HG02884 (cell line): ENCODE results near the gene C20orf173.
"Not testable (repeated sequence)": the region's sequence is repeated elsewhere in the genome, so short reads cannot be mapped to it uniquely, and the experiment has no call there.

ENCODE experiments used
- ATAC-seq: cut with Tn5 transposase; IDR thresholded peaks from one replicate; pipeline ENCODE4 v1.9.1; 2021; ENCODE audit warnings: mild to moderate bottlenecking, moderate library complexity; ENCODE audit not compliant: unreplicated experiment

The C20orf173 gene

DNA sequence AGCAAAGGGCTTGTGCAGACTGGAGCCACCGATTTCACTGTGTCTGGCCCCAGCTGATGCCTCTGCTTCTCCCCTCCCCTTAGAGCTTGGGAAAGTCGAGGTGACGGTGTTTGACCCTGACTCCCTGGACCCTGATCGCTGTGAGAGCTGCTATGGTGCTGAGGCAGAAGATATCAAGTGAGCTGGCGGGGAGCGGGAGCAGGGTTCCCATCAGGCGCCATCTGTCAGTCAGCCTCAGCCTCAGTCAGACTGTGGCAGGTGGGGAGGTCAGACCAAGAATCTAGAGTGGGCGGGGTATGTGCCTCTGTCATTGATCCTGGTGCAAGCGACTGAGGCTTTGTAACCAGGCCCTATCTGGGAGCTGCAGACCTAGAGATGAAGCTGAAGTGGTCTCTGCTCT, 17.9 kb upstream of the C20orf173 start:
- ATAC-seq, result no peak

- ATAC-seq, result no peak
Measured at GRCh38 chr20:35546127-35546526, 16.7 kb upstream of the C20orf173 start.

- not testable (repeated sequence) for ATAC-seq
Measured at GRCh38 chr20:35544941-35545340, 15.5 kb upstream of the C20orf173 start.

DNA sequence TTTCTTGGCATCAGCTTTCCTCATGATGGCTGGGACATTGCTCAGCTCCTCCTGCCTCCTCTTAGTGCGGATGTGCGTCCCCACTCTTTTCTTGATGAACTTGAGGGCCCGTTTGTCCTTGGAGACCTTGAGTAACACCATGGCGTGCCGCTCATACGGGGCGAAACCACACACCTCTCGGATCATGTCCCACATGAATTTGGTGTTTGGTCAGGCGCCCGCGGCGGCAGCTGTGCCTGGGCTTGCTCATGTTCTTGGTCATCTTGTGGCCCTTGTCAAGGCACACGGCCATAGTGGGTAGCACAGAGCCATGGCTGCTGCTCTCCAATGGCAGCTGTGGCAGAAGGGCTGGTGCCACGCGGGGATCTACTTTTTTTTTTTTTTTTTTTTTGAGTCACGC, 15.0 kb upstream of the C20orf173 start:
- ATAC-seq, result no peak

- no peak for ATAC-seq
Measured at GRCh38 chr20:35542990-35543389, 13.5 kb upstream of the C20orf173 start.

DNA sequence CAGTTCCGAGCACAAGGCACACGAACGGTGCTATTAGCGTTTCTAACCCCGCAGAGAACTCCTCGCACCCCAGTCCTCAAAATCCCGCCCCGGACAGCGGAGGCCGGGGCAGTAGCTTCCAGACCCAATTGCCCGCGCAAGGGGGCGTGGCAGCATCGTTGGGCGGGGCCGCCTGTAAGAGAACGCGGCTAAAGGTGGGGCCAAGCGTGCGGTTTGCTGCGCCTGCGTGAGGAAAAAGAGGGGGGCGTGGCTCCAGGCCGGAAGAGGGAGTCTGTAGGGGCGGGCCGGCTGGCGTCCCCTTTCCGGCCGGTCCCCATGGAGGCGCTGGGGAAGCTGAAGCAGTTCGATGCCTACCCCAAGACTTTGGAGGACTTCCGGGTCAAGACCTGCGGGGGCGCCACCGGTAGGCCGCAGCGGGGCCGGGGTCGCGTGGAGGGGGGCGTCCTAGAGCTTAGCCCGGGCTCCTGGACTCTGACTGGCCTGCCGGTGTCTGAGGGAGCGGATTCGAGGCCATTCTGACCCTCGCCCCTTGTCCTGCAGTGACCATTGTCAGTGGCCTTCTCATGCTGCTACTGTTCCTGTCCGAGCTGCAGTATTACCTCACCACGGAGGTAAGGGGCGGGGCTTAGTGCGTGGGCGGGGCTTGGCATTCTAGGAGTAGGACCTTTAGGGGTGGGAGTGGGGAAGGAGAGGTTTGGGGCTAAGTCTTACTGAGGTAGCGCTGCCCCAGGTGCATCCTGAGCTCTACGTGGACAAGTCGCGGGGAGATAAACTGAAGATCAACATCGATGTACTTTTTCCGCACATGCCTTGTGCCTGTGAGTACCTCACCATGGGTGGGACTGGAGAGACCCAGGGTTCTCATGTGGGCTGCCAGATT, 12.6 kb upstream of the C20orf173 start, which contains the start of gene ERGIC3:
Gene ERGIC3 (plus strand): TSS at position 296 of the 880 bp plus-strand sequence. CDS start 20 bp downstream, at position 316.
- peak; percentile 81 for ATAC-seq

- ATAC-seq, result no peak
Measured at GRCh38 chr20:35541118-35541782, 11.8 kb upstream of the C20orf173 start.

DNA sequence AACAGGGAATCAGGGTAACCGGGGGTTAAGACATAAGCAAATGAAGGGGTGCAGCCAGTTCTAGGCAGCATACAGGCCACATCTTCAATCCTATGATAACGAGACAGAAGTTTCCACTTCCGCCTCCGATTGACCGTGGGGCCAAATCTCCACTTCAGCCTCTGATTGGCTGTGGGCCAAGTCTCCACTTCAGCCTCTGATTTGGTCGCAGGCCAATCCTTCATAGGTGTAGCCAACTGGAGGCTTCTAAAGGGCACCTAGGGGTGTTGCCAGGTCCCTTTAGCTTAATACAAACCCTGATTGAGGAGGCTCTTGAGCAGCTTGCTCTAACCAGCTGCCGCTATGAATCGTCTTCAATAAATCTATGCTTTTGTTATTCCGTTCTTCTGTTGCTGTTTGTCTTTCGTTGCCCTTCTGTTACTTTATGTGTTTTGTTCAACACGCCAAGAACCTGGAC, 10.3 kb upstream of the C20orf173 start:
- peak; percentile 54 for ATAC-seq

GRCh38 chr20:35527122-35527769, 2.2 kb downstream of the C20orf173 start:
- no peak for ATAC-seq

GRCh38 chr20:35525639-35526038, 3.8 kb downstream of the C20orf173 start:
- ATAC-seq, result no peak

GRCh38 chr20:35523298-35523888, 6.1 kb downstream of the C20orf173 start:
- ATAC-seq, result no peak

DNA sequence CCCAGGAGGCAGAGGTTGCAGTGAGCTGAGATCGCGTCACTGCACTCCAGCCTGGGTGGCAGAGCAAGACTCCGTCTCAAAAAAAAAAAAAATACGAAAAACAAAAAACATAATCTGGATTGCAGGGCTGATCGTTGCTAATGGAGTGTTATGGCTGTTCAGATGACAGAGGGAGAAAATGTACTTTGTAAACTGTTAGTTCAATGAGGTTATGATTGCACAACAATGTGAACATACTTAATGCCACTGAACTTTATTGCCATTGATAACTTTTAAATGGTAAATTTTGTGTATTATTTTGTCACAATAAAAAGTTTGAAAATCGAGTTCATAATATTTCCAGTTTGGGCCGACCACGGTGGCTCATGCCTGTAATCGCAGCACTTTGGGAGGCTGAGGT, 10.5 kb downstream of the C20orf173 start:
- no peak for ATAC-seq

GRCh38 chr20:35517767-35518166, 11.7 kb downstream of the C20orf173 start:
- ATAC-seq, result not testable (repeated sequence)

DNA sequence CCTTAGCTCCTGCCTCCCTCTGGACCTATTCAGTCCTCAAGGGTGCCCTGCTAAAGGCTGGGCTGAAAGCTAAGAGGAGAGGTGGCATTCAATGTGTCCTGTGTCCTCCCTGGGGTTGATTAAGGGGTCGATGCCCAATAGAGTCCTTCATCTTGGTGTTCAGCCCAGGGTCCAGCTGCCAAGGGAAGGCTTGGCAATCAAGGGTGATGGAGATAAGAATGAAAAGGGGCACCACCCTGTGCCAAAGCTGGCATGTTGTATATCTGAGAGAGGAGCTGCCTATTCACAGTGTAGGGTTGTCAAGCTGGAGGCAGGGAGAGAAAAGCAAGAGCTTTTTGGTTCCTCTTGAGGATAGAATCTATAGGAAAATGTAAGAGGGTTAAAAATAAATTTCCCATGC, 12.3 kb downstream of the C20orf173 start:
- ATAC-seq, result no peak

GRCh38 chr20:35515949-35516645, 13.4 kb downstream of the C20orf173 start:
- no peak for ATAC-seq

- no peak for ATAC-seq
Measured at GRCh38 chr20:35515341-35515740, 14.1 kb downstream of the C20orf173 start.

- ATAC-seq, result no peak
Measured at GRCh38 chr20:35514371-35514932, 15.0 kb downstream of the C20orf173 start.

DNA sequence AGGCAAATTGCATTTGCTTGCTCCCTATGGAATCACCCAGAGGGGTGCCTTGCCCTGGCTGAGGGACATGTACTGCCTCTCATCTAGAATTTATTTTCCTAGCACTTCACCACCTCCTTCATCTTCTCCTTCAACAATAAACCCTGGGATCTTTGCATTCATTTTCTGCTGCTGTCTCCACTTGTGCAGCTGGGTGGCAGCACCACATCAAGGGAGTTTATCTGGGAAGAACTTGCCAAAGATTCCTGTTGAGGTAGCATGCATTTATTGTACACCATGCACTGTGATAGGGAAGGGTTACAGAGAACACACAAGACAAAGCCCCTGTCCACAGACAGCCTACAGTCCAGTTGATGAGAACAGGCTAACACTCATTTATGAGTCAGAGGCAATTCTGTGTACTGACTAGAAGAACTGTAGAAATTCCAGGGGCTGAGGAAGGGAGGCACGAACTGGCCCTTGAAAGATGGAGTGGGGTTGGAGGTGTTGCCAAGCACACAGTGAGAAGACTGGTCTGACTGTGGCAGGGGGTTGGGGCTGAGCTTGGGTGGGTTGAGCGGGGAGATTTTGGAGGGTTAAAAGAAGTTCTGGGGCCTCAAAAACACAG, 17.5 kb downstream of the C20orf173 start:
- ATAC-seq, result no peak

DNA sequence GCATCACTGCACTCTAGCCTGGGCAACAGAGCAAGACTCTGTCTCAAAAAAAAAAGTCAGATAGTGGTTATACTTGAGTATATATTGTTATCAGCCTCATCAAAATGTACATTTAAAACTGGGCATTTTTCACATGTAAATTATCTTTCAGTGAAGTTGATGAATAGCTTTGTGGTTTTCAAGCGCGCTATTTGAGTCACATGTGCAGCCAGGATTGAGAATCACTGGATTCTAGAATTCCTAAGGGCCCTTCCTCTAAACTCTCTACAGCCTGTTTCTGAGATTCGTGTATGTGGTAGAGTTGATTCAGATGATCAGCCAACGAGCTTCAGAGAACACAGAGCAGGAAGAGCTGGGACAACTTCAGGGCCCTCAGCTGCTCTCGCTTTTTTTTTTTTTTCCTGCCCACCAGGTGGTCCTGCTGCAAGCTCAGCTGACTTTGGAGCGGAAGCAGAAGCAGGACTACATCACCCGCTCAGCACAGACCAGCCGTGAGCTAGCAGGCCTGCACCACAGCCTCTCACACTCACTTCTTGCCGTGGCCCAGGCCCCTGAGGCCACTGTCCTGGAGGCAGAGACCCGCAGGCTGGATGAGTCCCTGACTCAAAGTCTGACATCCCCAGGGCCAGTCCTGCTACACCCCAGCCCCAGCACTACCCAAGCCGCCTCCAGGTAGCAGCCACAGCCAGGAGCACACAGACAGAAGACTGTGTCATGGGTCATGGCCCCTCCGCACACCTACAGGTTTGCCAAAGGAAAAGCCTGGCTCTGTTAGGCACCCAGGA, 18.3 kb downstream of the C20orf173 start:
- no peak for ATAC-seq
